Activated CD4-positive, alpha-beta T cell treated with anti-CD3 and anti-CD28 coated beads, Interleukin-10, Interleukin-2, amounts not matched to agents 100 ng/mL and 50 ng/mL, durations not matched to agents 16 hours and 8 hours (primary cell): ENCODE measurements around the gene PIH1D2.
A peak's percentile ranks its signal among the peaks of the same experiment; 100 is the strongest.
"Not testable (repeated sequence)": the region's sequence is repeated elsewhere in the genome, so short reads cannot be mapped to it uniquely, and the experiment has no call there.

Experiments used
- DNase-seq: peaks from one replicate; pipeline ENCODE4 v3.0.0-alpha.2; 2020

Gene PIH1D2

DNA sequence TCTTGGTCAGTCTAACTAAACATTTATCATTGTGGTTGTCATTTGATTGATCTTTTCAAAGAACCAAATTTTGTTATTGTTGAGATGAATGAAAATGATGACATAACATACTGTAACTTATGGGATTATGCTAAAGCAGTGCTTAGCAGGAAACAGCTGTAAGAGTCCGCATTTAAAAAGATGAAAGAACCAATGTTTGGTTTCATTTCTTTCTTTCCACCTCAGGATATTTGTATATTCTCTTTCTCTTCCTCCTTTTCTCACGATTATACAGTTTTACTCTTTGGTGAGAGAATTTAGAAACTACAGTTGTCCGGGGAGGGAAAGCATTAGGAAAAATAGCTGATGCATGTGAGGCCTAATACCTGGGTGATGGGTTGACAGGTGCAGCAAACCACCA lies 23.1 kb downstream of the PIH1D2 start:
- DNase-seq = no peak

DNA sequence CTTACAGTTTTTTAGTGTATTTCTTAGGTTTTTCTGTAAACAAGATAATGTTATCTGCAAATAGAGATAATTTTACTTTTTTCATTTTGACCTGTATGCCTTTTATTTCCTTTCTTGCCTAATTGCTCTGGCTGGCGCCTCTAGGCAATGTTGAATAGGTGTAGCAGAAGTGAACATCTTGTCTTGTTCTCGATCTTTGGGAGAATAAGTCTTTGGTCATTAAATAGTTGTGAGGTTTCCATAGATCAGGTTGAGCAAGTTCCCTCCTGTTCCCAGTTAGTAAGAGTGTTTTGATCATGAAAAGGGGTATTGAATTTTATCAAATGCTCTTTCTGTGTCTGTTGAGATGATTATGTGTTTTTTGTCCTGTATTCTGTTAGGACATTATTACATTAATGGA lies 24.0 kb downstream of the PIH1D2 start:
- DNase-seq = no peak

DNA sequence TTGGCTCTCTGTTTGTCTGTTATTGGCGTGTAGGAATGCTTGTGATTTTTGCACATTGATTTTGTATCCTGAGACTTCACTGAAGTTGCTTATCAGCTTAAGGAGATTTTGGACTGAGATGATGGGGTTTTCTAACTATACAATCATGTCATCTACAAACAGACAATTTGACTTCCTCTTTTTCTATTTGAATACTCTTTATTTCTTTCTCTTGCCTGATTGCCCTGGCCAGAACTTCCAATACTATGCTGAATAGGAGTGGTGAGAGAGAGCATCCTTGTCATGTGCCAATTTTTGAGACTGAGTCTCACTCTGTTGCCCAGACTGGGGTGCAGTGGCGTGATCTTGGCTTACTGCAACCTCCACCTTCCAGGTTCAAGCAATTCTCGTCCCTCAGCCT lies 25.6 kb downstream of the PIH1D2 start:
- DNase-seq = not testable (repeated sequence)

DNA sequence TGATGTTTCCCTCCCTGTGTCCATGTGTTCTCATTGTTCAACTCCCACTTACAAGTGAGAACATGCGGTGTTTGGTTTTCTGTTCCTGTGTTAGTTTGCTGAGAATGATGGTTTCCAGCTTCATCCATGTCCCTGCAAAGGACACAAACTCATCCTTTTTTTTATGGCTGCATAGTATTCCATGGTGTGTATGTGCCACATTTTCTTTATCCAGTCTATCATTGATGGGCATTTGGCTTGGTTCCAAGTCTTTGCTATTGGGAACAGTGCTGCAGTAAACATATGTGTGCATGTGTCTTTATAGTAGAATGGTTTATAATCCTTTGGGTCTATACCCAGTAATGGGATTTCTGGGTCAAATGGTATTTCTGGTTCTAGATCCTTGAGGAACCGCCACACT lies 27.2 kb downstream of the PIH1D2 start:
- DNase-seq = not testable (repeated sequence)

DNA sequence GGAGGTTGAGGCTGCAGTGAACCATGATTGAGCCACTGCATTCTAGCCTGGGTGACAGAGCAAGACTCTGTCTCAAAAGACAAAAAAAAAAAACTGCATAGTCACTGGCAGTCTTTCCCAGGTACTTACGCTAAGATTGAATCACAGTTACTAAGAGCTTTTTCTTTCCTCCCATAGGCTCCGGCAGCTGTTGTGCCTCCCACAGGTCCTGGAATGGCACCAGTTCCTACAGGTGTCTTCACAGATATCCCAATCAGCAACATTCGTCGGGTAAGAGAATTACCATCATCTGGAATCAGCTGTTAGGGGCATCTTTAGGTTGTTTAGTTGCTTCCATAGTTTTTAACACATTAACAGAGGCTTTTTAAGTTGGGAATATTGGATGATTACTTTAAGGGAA lies 28.9 kb downstream of the PIH1D2 start:
- no peak for DNase-seq

DNA sequence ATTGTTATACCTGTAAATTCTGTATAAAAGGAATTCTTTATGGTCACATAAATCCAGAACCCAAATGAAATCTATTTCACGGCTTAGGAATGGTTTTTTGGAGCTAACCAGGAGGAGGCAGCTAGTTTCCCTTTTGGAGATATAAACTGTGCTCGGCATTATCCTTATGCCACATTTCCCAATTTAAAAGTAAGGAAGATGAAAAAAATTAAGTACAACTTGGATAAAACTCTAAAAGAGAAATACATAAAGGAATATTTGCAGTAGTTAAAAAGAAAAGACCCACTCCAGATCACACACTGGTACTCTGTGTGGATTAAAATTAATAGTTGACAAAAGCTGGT lies 30.9 kb downstream of the PIH1D2 start:
- no peak for DNase-seq

DNA sequence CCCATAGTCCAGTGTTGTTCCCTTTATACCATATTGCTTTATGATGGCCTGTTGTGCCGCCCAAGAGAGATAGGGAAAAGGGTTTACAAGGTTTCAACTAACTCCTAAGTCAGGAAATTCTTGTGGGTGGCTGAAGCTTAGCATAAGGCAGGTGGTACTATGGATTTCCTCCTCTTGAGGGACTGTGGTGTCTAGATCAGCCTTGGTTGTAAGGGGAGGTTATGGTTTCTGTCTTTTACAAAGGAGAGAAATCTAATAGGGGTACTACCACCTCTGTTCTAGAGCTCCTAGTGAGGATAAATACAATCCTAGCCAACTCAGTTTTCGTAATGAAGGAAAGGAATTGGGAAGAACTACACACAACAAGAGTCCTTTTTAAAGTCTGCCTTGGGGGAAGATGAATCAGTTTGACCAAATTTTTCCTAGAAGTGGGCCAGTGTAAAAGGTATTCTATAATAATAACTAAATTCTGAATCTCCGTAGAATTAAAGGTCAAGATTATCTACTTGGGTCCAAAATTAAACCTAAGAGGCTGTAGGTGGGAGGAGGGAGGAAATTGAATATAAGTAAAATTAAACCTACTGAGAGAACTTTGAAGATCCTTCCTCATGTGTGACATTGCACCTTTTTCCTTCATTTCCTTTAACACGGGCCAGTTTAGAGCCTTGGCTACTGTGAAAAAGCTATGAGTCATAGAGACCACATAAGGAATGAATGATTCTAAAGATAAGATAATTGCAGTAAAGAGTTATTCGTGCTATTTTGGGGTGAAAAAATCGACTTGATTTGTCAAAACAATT lies 31.5 kb downstream of the PIH1D2 start:
- DNase-seq = no peak

DNA sequence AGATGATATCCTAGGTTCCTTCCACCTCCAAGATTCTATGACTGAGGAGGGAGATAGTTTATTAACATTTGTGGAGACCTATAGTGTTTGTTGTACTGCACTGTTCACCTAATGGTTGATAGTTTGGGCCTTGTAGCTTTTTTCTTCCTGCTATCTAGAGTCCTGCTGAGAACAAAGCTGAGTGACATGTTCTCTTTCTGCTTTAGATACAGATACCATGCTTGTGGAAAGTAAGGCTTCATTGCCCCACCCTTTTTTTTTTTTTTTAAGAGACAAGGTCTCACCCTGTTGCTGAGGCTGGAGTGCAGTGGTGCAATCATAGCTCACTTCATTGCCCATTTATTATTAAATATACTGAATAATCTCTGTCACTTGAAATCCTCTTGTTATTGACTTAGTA lies 36.3 kb downstream of the PIH1D2 start:
- DNase-seq = no peak

DNA sequence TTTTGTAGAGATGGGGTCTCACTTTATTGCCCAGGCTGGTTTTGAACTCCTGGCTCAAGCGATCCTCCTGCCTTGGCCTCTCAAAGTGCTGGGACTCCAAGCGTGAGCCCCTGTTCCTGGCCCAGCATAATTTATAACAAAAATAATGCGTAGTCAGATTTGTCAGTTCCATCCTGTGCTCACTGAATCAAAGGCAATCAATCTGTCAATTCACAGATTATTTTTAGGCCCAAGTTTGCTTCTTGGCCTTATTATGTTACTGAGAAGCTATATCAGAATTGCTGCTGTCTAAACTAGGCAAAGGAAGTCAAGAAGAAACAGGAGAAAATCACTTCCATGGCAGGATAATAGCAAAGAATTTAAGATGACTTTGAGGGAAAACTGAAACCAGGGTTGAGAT lies 39.9 kb downstream of the PIH1D2 start:
- no peak for DNase-seq

DNA sequence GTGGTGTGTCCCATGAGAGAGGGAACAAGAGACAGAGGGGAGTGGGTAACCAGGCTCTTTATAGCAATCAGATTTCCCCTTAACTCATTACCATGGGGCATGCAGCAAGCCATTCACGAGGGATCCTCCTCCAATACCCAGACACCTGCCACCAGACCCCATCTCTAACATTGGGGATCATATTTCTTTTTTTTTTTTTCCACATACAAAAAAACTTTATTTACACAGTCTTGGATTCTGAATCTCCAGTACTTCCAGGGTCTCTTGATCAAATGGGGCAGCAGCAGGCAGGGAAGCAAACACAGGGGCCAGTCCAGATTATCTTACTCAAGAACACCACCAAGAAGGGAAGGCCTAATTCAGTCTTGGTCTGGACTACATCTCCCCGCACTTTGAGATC lies 44.4 kb downstream of the PIH1D2 start:
- DNase-seq = no peak

DNA sequence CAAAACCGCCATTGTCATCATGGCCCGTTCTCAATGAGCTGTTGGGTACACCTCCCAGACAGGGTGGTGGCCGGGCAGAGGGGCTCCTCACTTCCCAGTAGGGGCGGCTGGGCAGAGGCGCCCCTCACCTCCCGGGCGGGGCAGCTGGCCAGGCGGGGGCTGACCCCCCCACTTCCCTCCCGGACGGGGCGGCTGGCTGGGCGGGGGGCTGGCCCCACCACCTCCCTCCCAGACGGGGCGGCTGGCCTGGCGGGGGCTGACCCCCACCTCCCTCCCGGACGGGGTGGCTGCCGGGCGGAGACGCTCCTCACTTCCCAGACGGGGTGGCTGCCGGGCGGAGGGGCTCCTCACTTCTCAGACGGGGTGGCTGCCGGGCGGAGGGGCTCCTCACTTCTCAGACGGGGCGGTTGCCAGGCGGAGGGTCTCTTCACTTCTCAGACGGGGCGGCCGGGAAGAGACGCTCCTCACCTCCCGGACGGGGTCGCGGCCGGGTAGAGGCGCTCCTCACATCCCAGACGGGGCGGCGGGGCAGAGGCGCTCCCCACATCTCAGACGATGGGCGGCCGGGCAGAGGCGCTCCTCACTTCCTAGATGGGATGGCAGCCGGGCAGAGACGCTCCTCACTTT lies 46.9 kb downstream of the PIH1D2 start:
- not testable (repeated sequence) for DNase-seq

DNA sequence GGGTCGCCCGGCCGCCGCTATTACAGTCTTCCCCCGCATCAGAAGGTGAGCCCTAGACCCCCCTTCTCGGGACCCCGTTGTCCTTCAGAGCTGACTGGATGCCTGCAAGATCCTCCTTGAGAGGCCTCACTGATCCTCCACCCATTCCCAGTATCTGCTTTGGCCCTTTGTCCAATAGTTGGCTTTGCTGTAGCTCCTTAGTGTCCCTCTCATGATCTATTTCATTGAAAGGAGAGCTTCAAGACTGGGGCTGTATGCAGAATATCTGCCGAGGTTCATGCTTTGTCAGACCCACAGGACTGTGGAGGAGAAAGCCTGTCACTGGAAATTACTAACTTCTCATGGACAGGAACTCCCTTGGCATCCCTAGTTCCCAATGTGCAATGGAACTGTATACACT lies 48.1 kb downstream of the PIH1D2 start:
- peak; percentile 7 for DNase-seq

DNA sequence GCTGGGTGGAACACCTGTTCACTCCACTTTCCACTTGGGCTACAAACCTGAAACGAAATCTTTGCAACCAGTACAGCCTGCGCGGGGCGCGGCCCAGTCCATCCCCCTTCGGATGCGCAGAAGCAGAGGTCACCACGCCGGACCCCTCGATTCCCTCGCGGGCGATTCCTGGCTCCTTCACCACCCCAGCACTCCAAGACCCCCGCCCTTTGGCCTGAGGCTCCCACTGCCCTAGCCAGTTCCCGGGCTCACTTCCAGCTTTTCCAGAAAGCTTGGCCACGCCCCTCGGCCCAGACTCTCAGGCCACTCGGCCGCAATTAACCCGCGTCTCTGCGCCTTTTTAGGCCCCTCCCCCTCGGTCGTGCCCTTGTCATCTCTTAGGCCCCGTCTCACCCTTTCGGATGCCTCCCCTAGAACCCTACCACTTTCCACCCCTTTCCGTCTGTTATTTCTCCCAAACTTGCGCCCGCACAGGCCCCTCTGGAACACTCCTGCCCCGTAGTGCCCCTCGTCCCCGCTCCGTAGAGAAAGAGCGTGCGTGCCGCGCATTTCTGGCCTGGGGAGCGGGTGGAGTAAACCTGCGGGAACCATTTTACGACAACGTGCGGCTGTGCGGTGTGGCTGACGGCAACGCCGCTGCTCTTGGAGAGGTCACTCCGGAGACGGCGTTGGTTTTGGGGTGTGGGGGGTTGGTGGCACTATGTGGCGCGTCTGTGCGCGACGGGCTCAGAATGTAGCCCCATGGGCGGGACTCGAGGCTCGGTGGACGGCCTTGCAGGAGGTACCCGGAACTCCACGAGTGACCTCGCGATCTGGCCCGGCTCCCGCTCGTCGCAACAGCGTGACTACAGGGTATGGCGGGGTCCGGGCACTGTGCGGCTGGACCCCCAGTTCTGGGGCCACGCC lies 48.8 kb downstream of the PIH1D2 start, which contains the start of gene DLAT:
Gene DLAT, plus strand, starts transcription at position 636 of the 906 bp plus-strand sequence. Its CDS starts 65 bp downstream, at position 701.
- peak; percentile 93 for DNase-seq

DNA sequence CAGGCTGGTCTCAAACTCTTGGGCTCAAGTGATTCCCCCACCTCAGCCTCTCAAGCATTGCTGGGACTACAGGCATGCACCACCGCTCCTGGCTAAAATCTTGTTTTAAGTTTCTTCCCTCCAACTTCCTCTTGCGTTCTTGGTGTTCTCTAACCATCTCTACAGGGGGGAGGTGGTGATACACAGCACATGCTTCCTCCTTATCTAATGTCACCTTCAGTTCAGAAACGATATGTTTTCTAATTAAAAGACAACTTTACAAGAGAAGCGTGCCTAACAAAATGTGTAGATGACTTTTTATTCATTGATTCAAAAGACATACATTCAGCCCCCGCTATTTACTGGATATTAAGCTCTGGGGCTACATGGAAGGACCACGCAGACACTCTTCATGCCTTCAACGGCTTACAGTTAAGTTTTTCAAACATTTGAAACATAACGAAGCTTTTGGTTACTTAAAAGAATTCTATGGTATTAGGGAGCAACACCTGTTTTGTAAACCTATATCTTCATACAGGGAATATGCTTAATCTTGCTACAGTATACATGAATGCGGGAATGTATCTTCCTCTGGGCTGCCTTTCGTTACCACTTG lies 49.5 kb downstream of the PIH1D2 start:
- peak; percentile 45 for DNase-seq

DNA sequence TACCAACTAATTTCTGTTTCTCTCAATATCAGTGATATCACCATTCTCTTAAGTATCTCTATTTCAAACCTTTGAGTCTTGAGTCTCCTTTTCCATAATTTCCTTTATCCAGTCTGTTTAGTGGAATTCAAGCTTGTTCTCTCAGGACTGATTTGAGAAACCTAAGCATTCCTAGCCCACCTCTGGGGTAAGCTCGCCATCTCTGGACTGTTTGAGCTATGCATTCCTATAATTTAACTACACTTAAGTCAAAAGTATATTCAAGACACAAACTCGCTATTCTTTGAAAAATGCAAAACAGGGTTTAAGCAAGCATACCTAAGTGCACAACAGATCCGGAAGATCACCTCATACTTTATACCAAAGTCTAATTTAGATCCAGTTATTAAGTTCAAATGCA lies 50.7 kb downstream of the PIH1D2 start:
- no peak for DNase-seq

DNA sequence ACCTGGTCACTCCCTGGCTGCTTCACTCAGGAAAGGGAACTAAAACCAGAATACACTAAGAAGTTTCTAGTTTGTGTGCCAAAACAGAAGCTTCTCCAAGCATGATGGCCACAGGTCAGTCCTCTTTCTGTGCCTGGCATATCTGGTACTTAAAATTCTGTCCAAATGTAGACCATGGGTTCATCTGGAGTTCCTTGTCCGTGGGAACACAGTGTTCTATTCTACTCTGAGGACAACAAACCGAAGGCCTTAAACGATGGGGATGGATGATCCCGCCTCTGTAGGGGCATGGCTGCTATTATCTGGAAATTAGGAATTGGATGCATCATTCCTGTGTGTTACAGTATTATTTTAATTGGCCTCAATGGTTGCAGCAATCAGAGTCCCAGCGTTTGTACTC lies 54.8 kb downstream of the PIH1D2 start:
- no peak for DNase-seq
